OCI-LY7 (cell line): ENCODE results near the gene CNIH1. TPM values are rescaled to one million over a fixed set of nuclear protein-coding genes. Genes with fewer than 3 reads are reported as not detected.

ENCODE experiments used
- BruUV-seq: library from RNA; stranded (reverse); fragments of 400-500 nt; replicated peaks from 2 replicates; lab custom pipeline; 2021; lab: Mats Ljungman, UMichigan
- CTCF ChIA-PET: fragments of 300-600 bp; sonication (Branson Sonifier 250); formaldehyde crosslinking; loops from one replicate; lab custom pipeline; 2022; ENCODE audit warnings: antibody characterized with exemption; ENCODE audit not compliant: unreplicated experiment; lab: Charles Lee
- POLR2A ChIA-PET: fragments of 300-600 bp; sonication (Branson Sonifier 250); formaldehyde crosslinking; loops from one replicate; lab custom pipeline; 2022; ENCODE audit warnings: antibody characterized with exemption; lab: Charles Lee
- DNase-seq: peaks from one replicate; pipeline ENCODE4 v3.0.0-alpha.2; 2015; ENCODE audit warnings: low spot score
- H2AFZ ChIP-seq: fragments of 200-600 bp; sonication (generic), shearing (Covaris generic); 2 replicates; pipeline ENCODE4 v1.6.1; 2014; ENCODE audit warnings: mild to moderate bottlenecking, antibody characterized with exemption, low read length, moderate library complexity
- H3K27ac ChIP-seq: fragments of 200-600 bp; sonication (generic); 2 replicates; pipeline ENCODE4 v1.5.1; 2014; ENCODE audit warnings: mixed run types, low read depth, mild to moderate bottlenecking, moderate library complexity, low read length, inconsistent platforms; ENCODE audit not compliant: poor library complexity, severe bottlenecking
- H3K36me3 ChIP-seq: fragments of 200-600 bp; sonication (generic); 2 replicates; pipeline ENCODE4 v1.6.1; 2014; ENCODE audit warnings: mild to moderate bottlenecking, antibody characterized with exemption, low read length, moderate library complexity, mixed read lengths; ENCODE audit not compliant: insufficient read depth
- H3K4me1 ChIP-seq: fragments of 200-600 bp; sonication (generic); 2 replicates; pipeline ENCODE4 v1.5.1; 2014; ENCODE audit warnings: mild to moderate bottlenecking, low read length; ENCODE audit not compliant: insufficient read depth, poor library complexity, severe bottlenecking
- H3K4me2 ChIP-seq: fragments of 200-600 bp; sonication (generic); 2 replicates; pipeline ENCODE4 v1.6.1; 2014; ENCODE audit warnings: mild to moderate bottlenecking, low read length
- H3K4me3 ChIP-seq: fragments of 200-600 bp; sonication (generic); 2 replicates; pipeline ENCODE4 v1.5.1; 2014; ENCODE audit warnings: mild to moderate bottlenecking, low read depth, low read length; ENCODE audit not compliant: poor library complexity, severe bottlenecking
- H3K79me2 ChIP-seq: fragments of 200-600 bp; sonication (generic); 2 replicates; pipeline ENCODE4 v1.6.1; 2016; ENCODE audit warnings: low read depth, mild to moderate bottlenecking, low read length, moderate library complexity, mixed read lengths; ENCODE audit not compliant: insufficient read depth
- H3K9me2 ChIP-seq: fragments of 200-600 bp; sonication (generic); 2 replicates; pipeline ENCODE4 v1.6.1; 2016; ENCODE audit warnings: mild to moderate bottlenecking, low read length, mixed read lengths; ENCODE audit not compliant: insufficient read depth
- H3K9me3 ChIP-seq: fragments of 200-600 bp; sonication (generic); 2 replicates; pipeline ENCODE4 v1.6.1; 2014; ENCODE audit warnings: mild to moderate bottlenecking, mixed run types, low read length, mixed read lengths
- H4K20me1 ChIP-seq: fragments of 200-600 bp; sonication (generic); 2 replicates; pipeline ENCODE4 v1.6.1; 2014; ENCODE audit warnings: mild to moderate bottlenecking, antibody characterized with exemption, low read length, moderate library complexity, mixed read lengths; ENCODE audit not compliant: insufficient read depth
- CTCF ChIP-seq: fragments of 200-600 bp; sonication (generic); conservative IDR thresholded peaks from 2 replicates; pipeline ENCODE4 v1.5.1; 2014; ENCODE audit warnings: mild to moderate bottlenecking, antibody characterized with exemption, low read length, moderate library complexity, mixed read lengths
- EZH2phosphoT487 ChIP-seq: fragments of 200-600 bp; sonication (generic); IDR thresholded peaks from 2 replicates; pipeline ENCODE4 v1.6.1; 2018; ENCODE audit warnings: low read depth, borderline replicate concordance, mild to moderate bottlenecking, mixed run types, antibody characterized with exemption, low read length, moderate library complexity, mixed read lengths
- intact Hi-C: fragments of 100-400 bp; cut with micrococcal nuclease; formaldehyde crosslinking; loops from one replicate; pipeline ENCODE4 v1.10.0; 2022; ENCODE audit not compliant: unreplicated experiment
- total RNA-seq, 2 experiments: library from RNA; depleted of rRNA in 1 of 2; stranded (reverse); fragments of >200 nt in 1 of 2; shearing (Covaris generic) in 1 of 2; gene quantifications; 2 replicates each; pipeline ENCODE4 v1.2.3, GENCODE V29; 2014 to 2022

CNIH1 gene
- total RNA-seq, 2 experiments from 2014 or later: 29.7 to 96.6 TPM

- POLR2A ChIA-PET: no interaction called here
- peaks cover 34% of the 10 kb centered on the region for H3K4me1 ChIP-seq
- peaks cover 91% of the 10 kb centered on the region for H3K36me3 ChIP-seq
- CTCF ChIA-PET: no interaction called here
- TF ChIP-seq EZH2phosphoT487 (no peak), CTCF (no peak)
- no peak overlapping the region for H3K4me2 ChIP-seq
- H3K4me3 ChIP-seq: no peak overlapping the region
- no peak overlapping the region for H3K27ac ChIP-seq
- no peaks in the 10 kb centered on the region for H4K20me1 ChIP-seq
- BruUV-seq: no TSS peak
- intact Hi-C loops: no loop called here
- H3K79me2 ChIP-seq: peaks cover 37% of the 10 kb centered on the region
- H3K9me3 ChIP-seq: no peaks in the 10 kb centered on the region; the same call in 1 of the 2 replicates
- no peaks in the 10 kb centered on the region for H3K9me2 ChIP-seq
- no peak for DNase-seq
- no peak overlapping the region for H2AFZ ChIP-seq
Observed at GRCh38 chr14:54478636-54479215, 37.6 kb upstream of the CNIH1 start.

- BruUV-seq: no TSS peak
- H2AFZ ChIP-seq: no peak overlapping the region
- H3K27ac ChIP-seq: no peak overlapping the region
- no peak for DNase-seq
- H3K9me2 ChIP-seq: no peaks in the 10 kb centered on the region
- H3K4me3 ChIP-seq: no peak overlapping the region
- no peak overlapping the region for H3K4me2 ChIP-seq
- intact Hi-C loops: no loop called here
- ChIA-PET POLR2A (no interaction called here), CTCF (no interaction called here)
- no peaks in the 10 kb centered on the region for H3K9me3 ChIP-seq
- peaks cover 8% of the 10 kb centered on the region for H3K79me2 ChIP-seq
- H4K20me1 ChIP-seq: no peaks in the 10 kb centered on the region
- no peak for TF ChIP-seq EZH2phosphoT487
- TF ChIP-seq CTCF: no peak
- peaks cover 6% of the 10 kb centered on the region for H3K4me1 ChIP-seq
- H3K36me3 ChIP-seq: peaks cover 67% of the 10 kb centered on the region
Observed at GRCh38 chr14:54475911-54476310, 34.7 kb upstream of the CNIH1 start.

- ChIA-PET POLR2A (no interaction called here), CTCF (no interaction called here)
- H3K4me2 ChIP-seq: no peak overlapping the region
- H3K27ac ChIP-seq: no peak overlapping the region
- no peaks in the 10 kb centered on the region for H3K4me1 ChIP-seq
- BruUV-seq: no TSS peak
- H3K9me2 ChIP-seq: no peaks in the 10 kb centered on the region
- peaks cover 62% of the 10 kb centered on the region for H3K36me3 ChIP-seq
- H3K9me3 ChIP-seq: no peaks in the 10 kb centered on the region
- no peaks in the 10 kb centered on the region for H4K20me1 ChIP-seq
- peaks cover 3% of the 10 kb centered on the region; the same call in 1 of the 2 replicates for H3K79me2 ChIP-seq
- no peak for TF ChIP-seq EZH2phosphoT487
- no peak for TF ChIP-seq CTCF
- H3K4me3 ChIP-seq: no peak overlapping the region
- DNase-seq: no peak
- intact Hi-C loops: no loop called here
- no peak overlapping the region for H2AFZ ChIP-seq
Observed at GRCh38 chr14:54475187-54475899, 34.2 kb upstream of the CNIH1 start.
